ENCODE data around the gene LY6G6F. TPM values are rescaled to one million over a fixed set of nuclear protein-coding genes. Genes with fewer than 3 reads are reported as not detected.

Gene LY6G6F
- total and polyA plus RNA-seq, 2 of the 13 experiments (the other 11 are each of a cell fraction or from before 2014, with no cell fraction given), result not detected

DNA sequence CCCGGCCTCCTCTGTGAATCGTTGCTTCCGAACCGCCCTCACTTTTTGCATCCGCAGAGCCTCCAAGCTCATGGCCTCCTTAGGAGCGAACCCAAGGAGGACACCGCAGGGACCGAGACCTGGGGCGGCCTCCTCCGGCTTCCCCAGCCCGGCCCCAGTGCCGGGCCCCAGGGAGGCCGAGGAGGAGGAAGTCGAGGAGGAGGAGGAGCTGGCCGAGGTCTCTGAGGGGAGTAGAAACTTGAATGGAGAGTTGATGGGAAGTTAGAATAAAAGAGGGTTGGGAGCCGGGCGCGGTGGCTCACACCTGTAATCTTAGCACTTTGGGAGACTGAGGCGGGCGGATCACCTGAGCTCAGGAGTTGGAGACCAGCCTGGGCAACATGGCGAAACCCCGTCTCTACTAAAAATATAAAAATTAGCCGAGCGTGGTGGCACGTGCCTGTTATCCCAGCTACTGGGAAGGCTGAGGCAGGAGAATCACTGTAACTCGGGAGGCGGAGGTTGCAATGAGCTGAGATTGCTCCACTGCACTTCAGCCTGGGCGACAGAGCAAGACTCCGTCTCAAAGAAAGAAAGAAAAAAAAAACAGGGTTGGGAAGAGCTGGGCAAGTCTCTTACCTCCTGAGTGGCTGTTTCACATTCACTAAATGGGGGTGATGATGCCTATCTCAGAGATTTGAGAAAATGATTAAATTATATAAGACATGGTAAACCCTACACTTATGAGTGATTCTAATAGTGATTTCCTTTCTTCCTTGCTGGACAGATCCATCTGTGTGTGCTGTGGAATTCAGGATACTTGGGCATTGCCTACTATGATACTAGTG lies 33.9 kb downstream of the LY6G6F start:
- Histone ChIP-seq H3K27me3 (ENCODE audit: control insufficient read depth in 1 of 2, insufficient read depth in 2 of 2, low read length in 2 of 2) (no peaks in the 10 kb centered on the region; a peak in 1 of 5 replicates), H3K9me3 (ENCODE audit: low read length) (no peaks in the 10 kb centered on the region), H3K9ac (ENCODE audit: insufficient read depth, low read depth, low read length) (peak overlapping the region; percentile 82), H3K79me2 (ENCODE audit: insufficient read depth, low read length) (peaks cover 14% of the 10 kb centered on the region), H3K27ac (ENCODE audit: extremely low read length, insufficient read depth, low read length) (peak overlapping the region; percentile 99), H3K4me1 (ENCODE audit: insufficient read depth, low read length) (peaks cover 56% of the 10 kb centered on the region), H3K4me2 (ENCODE audit: low read depth, low read length) (peak overlapping the region; percentile 73), H3K4me3 (replicated peaks in 1 of 3; ENCODE audit: insufficient read depth in 1 of 3, low read depth in 2 of 3, low read length in 3 of 3) (peak overlapping the region; percentile 1 to 63 (median 44); a peak in 5 of 6 replicates), H2AFZ (ENCODE audit: low read length) (no peak overlapping the region), H3K36me3 (replicated peaks in 1 of 2; ENCODE audit: control insufficient read depth in 1 of 2, insufficient read depth in 2 of 2, low read length in 2 of 2) (peaks cover 0 to 6% of the 10 kb centered on the region in 2 experiments; a peak in 3 of 5 replicates), H4K20me1 (ENCODE audit: insufficient read depth, low read length) (no peaks in the 10 kb centered on the region)
- intact Hi-C loops (cut with micrococcal nuclease; ENCODE audit: unreplicated experiment) (no loop called here), in situ Hi-C loops (cut with HindIII; ENCODE audit: extremely low pct_ligation_motif_present, low pct_unique_long_range_greater_than_20kb) (no loop called here)
- WGBS (ENCODE audit: low lambda C conversion rate), result 94% methylated on average over 29 of the region's 29 CpGs
- BruUV-seq (replicated peaks), result no TSS peak
- no peak for DNase-seq (ENCODE audit: low spot score)
- TF ChIP-seq PHF20 (CRISPR knock-in tag; IDR thresholded peaks at IDR 0.05) (0 out of 2 replicates have a peak, but pooled peaks have one; percentile 18), TOE1 (CRISPR knock-in tag; IDR thresholded peaks at IDR 0.05) (no peak), RBM22 (optimal IDR thresholded peaks at IDR 0.05; ENCODE audit: low read length) (peak; percentile 14), ZXDC (CRISPR knock-in tag; IDR thresholded peaks at IDR 0.05) (peak; percentile 28; the same call in 1 of the 2 replicates), ZNF138 (CRISPR knock-in tag; IDR thresholded peaks at IDR 0.05; ENCODE audit: low read depth) (0 out of 2 replicates have a peak, but pooled peaks have one; percentile 39), ZNF83 (CRISPR knock-in tag; IDR thresholded peaks at IDR 0.05; ENCODE audit: borderline replicate concordance) (0 out of 2 replicates have a peak, but pooled peaks have one; percentile 0), ZNF841 (CRISPR knock-in tag; IDR thresholded peaks at IDR 0.05; ENCODE audit: borderline replicate concordance) (no peak), ZNF850 (CRISPR knock-in tag; conservative IDR thresholded peaks at IDR 0.05) (0 out of 2 replicates have a peak, but pooled peaks have one; percentile 18), AGO2 (optimal IDR thresholded peaks at IDR 0.05; ENCODE audit: low read depth, low read length) (peak; percentile 20), ZNF768 (CRISPR knock-in tag; IDR thresholded peaks at IDR 0.05) (0 out of 2 replicates have a peak, but pooled peaks have one; percentile 2), ZNF564 (CRISPR knock-in tag; IDR thresholded peaks at IDR 0.05) (no peak), ZNF235 (CRISPR knock-in tag; IDR thresholded peaks at IDR 0.05; ENCODE audit: borderline replicate concordance) (peak; percentile 21; the same call in 1 of the 2 replicates), MZF1 (CRISPR knock-in tag; IDR thresholded peaks at IDR 0.05; ENCODE audit: borderline replicate concordance) (0 out of 2 replicates have a peak, but pooled peaks have one; percentile 2), HOXA7 (CRISPR knock-in tag; IDR thresholded peaks at IDR 0.05) (peak; percentile 13; the same call in 1 of the 2 replicates), ZBTB8A (CRISPR knock-in tag; IDR thresholded peaks at IDR 0.05; ENCODE audit: borderline replicate concordance, low read depth) (0 out of 2 replicates have a peak, but pooled peaks have one; percentile 2)
- TF ChIP-seq, protein P1, sequence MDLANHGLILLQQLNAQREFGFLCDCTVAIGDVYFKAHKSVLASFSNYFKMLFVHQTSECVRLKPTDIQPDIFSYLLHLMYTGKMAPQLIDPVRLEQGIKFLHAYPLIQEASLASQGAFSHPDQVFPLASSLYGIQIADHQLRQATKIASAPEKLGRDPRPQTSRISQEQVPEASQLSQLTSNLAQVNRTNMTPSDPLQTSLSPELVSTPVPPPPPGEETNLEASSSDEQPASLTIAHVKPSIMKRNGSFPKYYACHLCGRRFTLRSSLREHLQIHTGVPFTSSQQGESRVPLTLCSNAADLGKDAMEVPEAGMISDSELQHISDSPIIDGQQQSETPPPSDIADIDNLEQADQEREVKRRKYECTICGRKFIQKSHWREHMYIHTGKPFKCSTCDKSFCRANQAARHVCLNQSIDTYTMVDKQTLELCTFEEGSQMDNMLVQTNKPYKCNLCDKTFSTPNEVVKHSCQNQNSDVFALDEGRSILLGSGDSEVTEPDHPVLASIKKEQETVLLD (CRISPR knock-in tag; IDR thresholded peaks at IDR 0.05; ENCODE audit: low read depth), result no peak
- FAIRE-seq, result no peak
- no peak for ATAC-seq
- CTCF ChIA-PET (ENCODE audit: low intra/inter-chr PET ratio, low total read pairs), result no interaction called here
- POLR2A ChIA-PET, result interaction anchor here (0.8 to 8.3 kb wide), 6 partner anchors 11 to 90 kb away, joined by 3 to 172 read pairs (median 99); partner anchors contain the start of genes DDAH2, HSPA1B and LSM2
